GM23338 (cell line): ENCODE results near the gene STIP1. TPM values are rescaled to one million over a fixed set of nuclear protein-coding genes. Genes with fewer than 3 reads are reported as not detected.

Experiments
- ATAC-seq: fragments of 200-7000 bp; cut with Tn5 transposase; 3 replicates; pipeline ENCODE4 v1.9.1; 2020
- DNase-seq: peaks from one replicate; pipeline ENCODE4 v3.0.0-alpha.2; 2015; ENCODE audit warnings: low spot score
- H2AFZ ChIP-seq: fragments of 200-600 bp; sonication (generic); 2 replicates; pipeline ENCODE4 v1.8.0; 2016; ENCODE audit warnings: antibody characterized with exemption, mild to moderate bottlenecking, moderate library complexity
- H3F3A ChIP-seq: fragments of 200-600 bp; sonication (generic); replicated peaks from 2 replicates; pipeline ENCODE4 v1.8.0; 2017; ENCODE audit warnings: antibody characterized with exemption, mixed run types, low read depth
- H3K27ac ChIP-seq: fragments of 200-600 bp; sonication (generic); 2 replicates; pipeline ENCODE4 v1.6.1; 2016; ENCODE audit warnings: low read depth
- H3K27me3 ChIP-seq: fragments of 200-600 bp; sonication (generic); 2 replicates; pipeline ENCODE4 v1.8.0; 2016; ENCODE audit warnings: mild to moderate bottlenecking, mixed run types, moderate library complexity; ENCODE audit not compliant: insufficient read depth
- H3K36me3 ChIP-seq: fragments of 200-600 bp; sonication (generic); 2 replicates; pipeline ENCODE4 v1.8.0; 2016; ENCODE audit warnings: mild to moderate bottlenecking; ENCODE audit not compliant: insufficient read depth
- H3K4me1 ChIP-seq: fragments of 200-600 bp; sonication (generic); 2 replicates; pipeline ENCODE4 v1.8.0; 2016; ENCODE audit warnings: mild to moderate bottlenecking, moderate library complexity; ENCODE audit not compliant: insufficient read depth
- H3K4me2 ChIP-seq: fragments of 200-600 bp; sonication (generic); 2 replicates; pipeline ENCODE4 v1.7.1; 2017; ENCODE audit warnings: mixed run types
- H3K4me3 ChIP-seq: fragments of 200-600 bp; sonication (generic); 2 replicates; pipeline ENCODE4 v1.6.1; 2016; ENCODE audit warnings: mixed run types
- H3K79me2 ChIP-seq: fragments of 200-600 bp; sonication (generic); replicated peaks from 2 replicates; pipeline ENCODE4 v1.8.0; 2017; ENCODE audit warnings: mild to moderate bottlenecking; ENCODE audit not compliant: insufficient read depth
- H3K9me2 ChIP-seq: fragments of 200-600 bp; sonication (generic); 2 replicates; pipeline ENCODE4 v1.8.0; 2017; ENCODE audit not compliant: insufficient read depth
- H4K20me1 ChIP-seq: fragments of 200-600 bp; sonication (generic); replicated peaks from 2 replicates; pipeline ENCODE4 v1.8.0; 2017; ENCODE audit warnings: mild to moderate bottlenecking; ENCODE audit not compliant: insufficient read depth
- H3K27ac Mint-ChIP-seq: 2 replicates; pipeline ENCODE4 v1.8.0; 2020; ENCODE audit warnings: inconsistent platforms, mild to moderate bottlenecking, moderate library complexity, mixed read lengths
- H3K27me3 Mint-ChIP-seq: 3 replicates; pipeline ENCODE4 v1.8.0; 2022; ENCODE audit warnings: low read depth, mild to moderate bottlenecking, moderate library complexity, mixed read lengths, inconsistent platforms; ENCODE audit not compliant: insufficient read depth, poor library complexity
- H3K36me3 Mint-ChIP-seq: 3 replicates; pipeline ENCODE4 v1.8.0; 2021; ENCODE audit warnings: low read depth, mild to moderate bottlenecking, inconsistent platforms, moderate library complexity, mixed read lengths
- H3K4me1 Mint-ChIP-seq: 3 replicates; pipeline ENCODE4 v1.8.0; 2020; ENCODE audit warnings: mild to moderate bottlenecking, inconsistent platforms, mixed read lengths
- H3K4me3 Mint-ChIP-seq: 3 replicates; pipeline ENCODE4 v1.8.0; 2021; ENCODE audit warnings: moderate library complexity, mild to moderate bottlenecking, inconsistent platforms, mixed read lengths
- H3K9me3 Mint-ChIP-seq: 3 replicates; pipeline ENCODE4 v1.8.0; 2020; ENCODE audit warnings: moderate library complexity, mild to moderate bottlenecking, inconsistent platforms, mixed read lengths
- CREB1 ChIP-seq: fragments of 250-450 bp; sonication (Bioruptor Pico); IDR thresholded peaks from 2 replicates; pipeline ENCODE4 v1.5.0; 2020; ENCODE audit warnings: low read depth, mild to moderate bottlenecking, moderate library complexity
- CTCF ChIP-seq, 2 experiments: fragments of 200-600 bp in 1 of 2; sonication (generic) in 1 of 2; conservative IDR thresholded peaks; 2 replicates each; pipeline versions ENCODE4 v1.5.1 to v1.6.1; 2016 to 2017; ENCODE audit warnings: antibody characterized with exemption in 2 of 2, low read depth in 2 of 2, mild to moderate bottlenecking in 2 of 2, moderate library complexity in 1 of 2
- ETS1 ChIP-seq: IDR thresholded peaks from 2 replicates; pipeline ENCODE4 v1.6.1; 2016; ENCODE audit warnings: antibody characterized with exemption
- EZH2 ChIP-seq: fragments of 200-600 bp; sonication (generic); IDR thresholded peaks from one replicate; pipeline ENCODE4 v1.8.0; 2017; ENCODE audit warnings: antibody characterized with exemption, mild to moderate bottlenecking, low read depth; ENCODE audit not compliant: unreplicated experiment
- EZH2phosphoT487 ChIP-seq: fragments of 200-600 bp; sonication (generic); IDR thresholded peaks from one replicate; pipeline ENCODE4 v1.8.1; 2018; ENCODE audit warnings: antibody characterized with exemption; ENCODE audit not compliant: unreplicated experiment
- JUNB ChIP-seq: IDR thresholded peaks from one replicate; pipeline ENCODE4 v1.6.1; 2016; ENCODE audit warnings: antibody characterized with exemption; ENCODE audit not compliant: unreplicated experiment
- NANOG ChIP-seq: IDR thresholded peaks from 2 replicates; pipeline ENCODE4 v1.6.1; 2016; ENCODE audit warnings: antibody characterized with exemption, borderline replicate concordance
- REST ChIP-seq: IDR thresholded peaks from one replicate; pipeline ENCODE4 v1.6.1; 2018; ENCODE audit warnings: antibody characterized with exemption; ENCODE audit not compliant: unreplicated experiment
- ZNF114 ChIP-seq: fragments of 250-450 bp; sonication (Bioruptor Pico); IDR thresholded peaks from 2 replicates; pipeline ENCODE4 v1.5.0; 2020; ENCODE audit warnings: mild to moderate bottlenecking, moderate library complexity
- ZNF331 ChIP-seq: fragments of 250-450 bp; sonication (Bioruptor Pico); IDR thresholded peaks from 2 replicates; pipeline ENCODE4 v1.5.0; 2020; ENCODE audit warnings: low read depth, mild to moderate bottlenecking, moderate library complexity
- polyA plus RNA-seq: library from polyadenylated mRNA; unstranded; fragments of >200 nt; fragmentation: Nextera tagmentation; extraction: Ambion mirVana; gene quantifications from 2 replicates; pipeline ENCODE4 v1.2.1, GENCODE V29; 2016
- total RNA-seq: library from RNA; depleted of rRNA; stranded (reverse); fragments of >200 nt; shearing (Covaris generic); gene quantifications from 2 replicates; pipeline ENCODE4 v1.2.3, GENCODE V29; 2014

Gene STIP1
- total and polyA plus RNA-seq, 2 experiments from 2014 or later, result 213 to 351 TPM

GRCh38 chr11:64231546-64231945, 45.6 kb downstream of the STIP1 start:
- Mint-ChIP-seq H3K9me3 (no peaks in the 10 kb centered on the region), H3K4me1 (peaks cover 23% of the 10 kb centered on the region), H3K36me3 (peaks cover 3% of the 10 kb centered on the region; the same call in 1 of the 3 replicates), H3K4me3 (peak overlapping the region; percentile 83), H3K27me3 (peaks cover 30% of the 10 kb centered on the region), H3K27ac (no peak overlapping the region)
- H3F3A ChIP-seq, result peaks cover 22% of the 10 kb centered on the region
- H3K27ac ChIP-seq, result no peak overlapping the region
- H4K20me1 ChIP-seq, result no peaks in the 10 kb centered on the region
- no peak for DNase-seq
- peak overlapping the region; percentile 94; the same call in 1 of the 2 replicates for H3K4me3 ChIP-seq
- H3K36me3 ChIP-seq, result no peaks in the 10 kb centered on the region
- peaks cover 4% of the 10 kb centered on the region; the same call in 1 of the 2 replicates for H3K79me2 ChIP-seq
- no peak overlapping the region for H2AFZ ChIP-seq
- H3K27me3 ChIP-seq, result peaks cover 23% of the 10 kb centered on the region; the same call in 1 of the 2 replicates
- H3K4me1 ChIP-seq, result peaks cover 17% of the 10 kb centered on the region; the same call in 1 of the 2 replicates
- TF ChIP-seq CTCF (conservative IDR thresholded peaks at IDR 0.05; ENCODE audit: low read depth in 2 of 2) (no peak), CREB1 (no peak), NANOG (no peak), ZNF331 (no peak), JUNB (no peak), ETS1 (no peak), ZNF114 (CRISPR knock-in tag) (no peak), EZH2phosphoT487 (no peak), REST (no peak), EZH2 (no peak)
- H3K4me2 ChIP-seq, result peak overlapping the region; percentile 96; the same call in 1 of the 2 replicates
- ATAC-seq, result no peak
- H3K9me2 ChIP-seq, result no peaks in the 10 kb centered on the region
